Central memory CD8-positive, alpha-beta T cell (primary cell): ENCODE measurements around the gene OS9.
A peak's percentile ranks its signal among the peaks of the same experiment; 100 is the strongest.

Experiments used
- ATAC-seq: fragments of 150-1000 bp; cut with Tn5 transposase; replicated peaks from 2 replicates; pipeline ENCODE4 v1.10.0; 2022; ENCODE audit warnings: mild to moderate bottlenecking, moderate FRiP score, moderate number of reproducible peaks; ENCODE audit not compliant: poor library complexity, severe bottlenecking; ENCODE audit errors: extremely low read depth
- DNase-seq, 2 donors: peaks; one replicate each; pipeline ENCODE4 v3.0.0; 2021; ENCODE audit warnings: low spot score in 2 of 2
- H3K27ac Mint-ChIP-seq: one replicate; pipeline ENCODE4 v1.8.0; 2022; ENCODE audit warnings: low read depth, mild to moderate bottlenecking, moderate library complexity, mixed read lengths
- H3K27me3 Mint-ChIP-seq: one replicate; pipeline ENCODE4 v1.8.0; 2022; ENCODE audit warnings: mixed read lengths
- H3K36me3 Mint-ChIP-seq: one replicate; pipeline ENCODE4 v1.8.0; 2022; ENCODE audit warnings: mild to moderate bottlenecking, moderate library complexity, mixed read lengths; ENCODE audit not compliant: insufficient read depth
- H3K4me1 Mint-ChIP-seq: one replicate; pipeline ENCODE4 v1.8.0; 2022; ENCODE audit warnings: mixed read lengths
- H3K4me3 Mint-ChIP-seq: one replicate; pipeline ENCODE4 v1.8.0; 2022; ENCODE audit warnings: mild to moderate bottlenecking, moderate library complexity, mixed read lengths
- H3K9me3 Mint-ChIP-seq: one replicate; pipeline ENCODE4 v1.8.0; 2022; ENCODE audit warnings: mixed read lengths

Gene OS9

DNA sequence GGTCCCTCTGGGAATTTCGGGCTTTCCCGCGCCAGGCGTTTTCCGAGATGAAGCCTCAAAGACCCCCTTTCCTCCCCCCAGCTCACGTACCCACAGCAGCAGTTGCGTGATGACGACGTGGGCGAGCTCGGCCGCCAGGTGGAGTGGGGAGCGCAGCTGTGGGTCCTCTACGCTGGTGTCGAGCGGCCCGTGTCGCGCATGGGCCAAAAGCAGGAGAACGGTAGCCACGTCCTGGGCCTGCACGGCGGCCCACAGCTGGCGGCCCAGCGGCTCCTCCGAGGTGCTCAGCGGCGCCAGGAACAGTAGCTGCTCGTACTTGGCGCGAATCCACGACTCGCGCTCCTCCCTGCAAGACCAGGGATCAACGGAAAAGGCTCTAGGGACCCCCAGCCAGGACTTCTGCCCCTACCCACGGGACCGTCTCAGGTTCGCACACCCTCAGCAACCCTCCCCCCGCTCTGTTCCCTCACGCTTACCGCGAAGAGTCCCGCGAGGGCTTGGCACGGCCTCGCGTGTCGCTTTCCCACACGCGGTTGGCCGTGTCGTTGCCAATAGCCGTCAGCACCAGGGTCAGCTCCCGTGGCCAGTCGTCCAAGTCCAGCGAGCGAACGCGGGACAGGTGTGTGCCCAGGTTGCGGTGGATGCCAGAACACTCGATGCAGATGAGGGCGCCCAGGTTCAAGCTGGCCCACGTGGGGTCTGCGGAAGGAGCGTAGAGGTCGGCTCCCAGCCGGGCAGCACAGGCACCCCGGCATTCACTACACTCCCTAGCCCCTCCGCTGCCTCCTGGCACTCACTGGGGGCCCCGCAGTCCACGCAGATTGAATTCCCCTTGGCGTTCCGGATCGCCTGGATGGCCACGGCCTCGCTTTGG is 33.2 kb downstream of the OS9 start:
- ATAC-seq (no peak), DNase-seq (no peak)
- peaks cover 54% of the 10 kb centered on the region for H3K36me3 Mint-ChIP-seq
- peaks cover 32% of the 10 kb centered on the region for H3K4me1 Mint-ChIP-seq
- peak overlapping the region; percentile 58 for H3K27ac Mint-ChIP-seq
- no peak overlapping the region for H3K4me3 Mint-ChIP-seq
- no peaks in the 10 kb centered on the region for H3K27me3 Mint-ChIP-seq
- H3K9me3 Mint-ChIP-seq, result no peaks in the 10 kb centered on the region

GRCh38 chr12:57727758-57728395 is 33.9 kb downstream of the OS9 start:
- H3K4me3 Mint-ChIP-seq, result no peak overlapping the region
- H3K27me3 Mint-ChIP-seq, result no peaks in the 10 kb centered on the region
- peaks cover 60% of the 10 kb centered on the region for H3K36me3 Mint-ChIP-seq
- H3K4me1 Mint-ChIP-seq, result peaks cover 35% of the 10 kb centered on the region
- peak overlapping the region; percentile 58 for H3K27ac Mint-ChIP-seq
- no peak for DNase-seq
- no peak for ATAC-seq
- H3K9me3 Mint-ChIP-seq, result no peaks in the 10 kb centered on the region

DNA sequence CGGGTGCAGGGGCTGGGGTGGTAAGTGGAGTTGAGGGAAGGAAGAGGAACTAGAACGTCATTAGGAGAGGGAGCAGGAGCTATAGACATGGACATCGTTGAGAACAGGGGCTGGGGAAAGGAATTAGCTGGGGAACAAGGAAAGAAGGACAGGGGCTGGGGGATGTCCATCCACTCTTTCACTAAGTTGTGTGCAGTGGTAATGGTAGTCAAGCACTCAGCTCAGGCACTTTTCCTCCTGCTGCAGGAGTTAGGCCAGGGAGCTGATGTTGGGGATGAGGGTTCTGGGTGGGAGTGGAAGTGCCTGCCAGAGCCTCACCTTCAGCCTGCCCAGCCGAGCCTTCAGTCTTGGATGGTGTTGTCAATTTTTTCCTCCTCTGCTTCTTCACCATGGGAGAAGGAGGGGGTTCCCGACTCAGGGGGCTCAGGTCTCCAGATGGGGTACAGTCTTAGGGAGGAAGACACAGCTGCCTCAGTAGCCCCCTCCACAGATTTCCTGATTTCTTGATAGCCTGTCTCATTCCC is 35.5 kb downstream of the OS9 start:
- Mint-ChIP-seq H3K4me1 (peaks cover 27% of the 10 kb centered on the region), H3K27ac (peak overlapping the region; percentile 58), H3K4me3 (no peak overlapping the region), H3K9me3 (no peaks in the 10 kb centered on the region), H3K36me3 (peaks cover 69% of the 10 kb centered on the region), H3K27me3 (no peaks in the 10 kb centered on the region)
- DNase-seq (no peak), ATAC-seq (no peak)

- Mint-ChIP-seq H3K4me3 (no peak overlapping the region), H3K36me3 (peaks cover 61% of the 10 kb centered on the region), H3K27ac (peak overlapping the region; percentile 22), H3K9me3 (no peaks in the 10 kb centered on the region), H3K27me3 (no peaks in the 10 kb centered on the region), H3K4me1 (peaks cover 29% of the 10 kb centered on the region)
- ATAC-seq (no peak), DNase-seq (no peak)
Measured at GRCh38 chr12:57730336-57731067, 36.6 kb downstream of the OS9 start.

GRCh38 chr12:57731411-57732080 is 37.6 kb downstream of the OS9 start:
- no peak overlapping the region for H3K4me3 Mint-ChIP-seq
- peaks cover 35% of the 10 kb centered on the region for H3K4me1 Mint-ChIP-seq
- no peak overlapping the region for H3K27ac Mint-ChIP-seq
- DNase-seq, result no peak
- H3K9me3 Mint-ChIP-seq, result no peaks in the 10 kb centered on the region
- peaks cover 58% of the 10 kb centered on the region for H3K36me3 Mint-ChIP-seq
- no peaks in the 10 kb centered on the region for H3K27me3 Mint-ChIP-seq
- ATAC-seq, result no peak

DNA sequence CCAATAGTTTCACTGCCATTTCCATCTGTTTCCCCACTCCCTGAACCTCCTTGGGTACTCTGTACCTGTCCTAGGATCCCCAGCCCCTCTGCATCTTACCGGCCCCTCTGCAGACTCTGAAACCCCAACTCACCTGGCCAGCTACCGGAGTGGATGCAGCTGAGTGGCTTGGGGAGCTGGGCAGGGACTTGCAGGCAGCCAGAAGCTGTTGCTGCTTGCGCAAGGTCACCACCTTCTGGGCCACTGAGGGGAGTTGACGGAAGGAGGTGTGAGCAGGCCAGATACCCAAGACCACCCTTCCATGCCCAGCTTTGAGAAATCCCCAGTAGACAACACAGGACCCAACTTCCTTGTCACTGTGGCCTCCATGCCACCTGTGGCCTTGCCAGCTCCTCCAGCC is 38.3 kb downstream of the OS9 start:
- peak overlapping the region; percentile 14 for H3K27ac Mint-ChIP-seq
- peaks cover 56% of the 10 kb centered on the region for H3K36me3 Mint-ChIP-seq
- ATAC-seq (no peak), DNase-seq (no peak)
- H3K27me3 Mint-ChIP-seq, result no peaks in the 10 kb centered on the region
- peaks cover 41% of the 10 kb centered on the region for H3K4me1 Mint-ChIP-seq
- no peaks in the 10 kb centered on the region for H3K9me3 Mint-ChIP-seq
- H3K4me3 Mint-ChIP-seq, result no peak overlapping the region

- peaks cover 52% of the 10 kb centered on the region for H3K36me3 Mint-ChIP-seq
Measured at GRCh38 chr12:57732726-57733593, 39.0 kb downstream of the OS9 start.

DNA sequence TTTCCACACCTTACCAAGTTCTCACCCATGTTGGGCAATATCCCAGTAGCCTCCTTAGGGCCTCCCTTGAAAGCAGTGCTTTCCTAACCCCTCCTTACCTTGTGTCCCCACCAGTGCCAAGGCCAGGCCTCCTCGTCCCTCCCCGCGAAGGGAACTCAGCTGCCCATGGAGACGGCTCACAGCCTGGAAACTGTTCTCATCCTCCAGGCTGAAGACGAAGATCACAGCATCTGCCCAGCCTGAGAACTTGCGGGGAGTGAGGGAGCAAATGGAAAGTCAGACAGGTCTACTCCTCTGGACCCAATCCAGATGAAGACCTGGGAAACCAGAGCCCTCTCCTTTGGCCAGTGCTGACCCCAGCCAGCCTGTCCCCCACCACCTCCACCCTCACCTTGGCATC is 40.0 kb downstream of the OS9 start:
- Mint-ChIP-seq H3K27me3 (no peaks in the 10 kb centered on the region), H3K4me3 (no peak overlapping the region), H3K27ac (no peak overlapping the region), H3K36me3 (peaks cover 46% of the 10 kb centered on the region), H3K9me3 (no peaks in the 10 kb centered on the region), H3K4me1 (peaks cover 32% of the 10 kb centered on the region)
- ATAC-seq (no peak), DNase-seq (no peak)

More at GRCh38 chr12:57732726-57733593, 39.0 kb downstream of the OS9 start:
- ATAC-seq (no peak), DNase-seq (no peak)
- Mint-ChIP-seq H3K4me3 (no peak overlapping the region), H3K9me3 (no peaks in the 10 kb centered on the region), H3K4me1 (peaks cover 38% of the 10 kb centered on the region), H3K27me3 (no peaks in the 10 kb centered on the region), H3K27ac (peak overlapping the region; percentile 14)

DNA sequence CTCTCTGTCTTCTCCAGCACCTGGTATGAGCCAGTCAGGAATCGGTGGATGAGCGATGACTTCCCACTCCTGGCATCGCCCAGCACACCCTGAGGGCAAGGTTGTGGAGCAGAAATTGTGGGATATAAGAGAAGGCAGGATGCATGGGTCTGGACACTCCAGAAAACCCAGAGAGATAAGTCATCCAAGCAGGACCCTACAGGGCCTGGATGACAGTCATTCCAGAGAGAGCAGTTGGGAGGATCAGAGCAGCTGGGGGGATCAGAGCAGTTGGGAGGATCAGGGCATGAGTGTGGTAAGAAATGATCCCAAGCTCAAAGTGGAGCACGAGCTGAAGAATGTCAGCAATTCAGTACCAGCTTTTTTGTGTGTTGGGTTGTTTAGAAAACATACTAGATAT is 40.7 kb downstream of the OS9 start:
- Mint-ChIP-seq H3K9me3 (no peaks in the 10 kb centered on the region), H3K4me3 (no peak overlapping the region), H3K27me3 (no peaks in the 10 kb centered on the region), H3K4me1 (peaks cover 39% of the 10 kb centered on the region), H3K27ac (peak overlapping the region; percentile 42), H3K36me3 (peaks cover 45% of the 10 kb centered on the region)
- ATAC-seq (no peak), DNase-seq (no peak)

GRCh38 chr12:57735198-57735855 is 41.4 kb downstream of the OS9 start:
- Mint-ChIP-seq H3K27me3 (no peaks in the 10 kb centered on the region), H3K4me1 (peaks cover 40% of the 10 kb centered on the region), H3K36me3 (peaks cover 40% of the 10 kb centered on the region), H3K9me3 (no peaks in the 10 kb centered on the region), H3K4me3 (no peak overlapping the region), H3K27ac (peak overlapping the region; percentile 42)
- DNase-seq (no peak), ATAC-seq (no peak)
